Liver (tissue), 3 donors: ENCODE data around the gene PHF20.

ENCODE experiments used
- JUND ChIP-seq, 2 donors: IDR thresholded peaks; 2 replicates each; pipeline ENCODE4 v1.6.1; 2016; ENCODE audit warnings: antibody characterized with exemption in 2 of 2
- TF ChIP-seq, protein P1 (sequence below): fragments of 150-350 bp; IDR thresholded peaks from 2 replicates; pipeline ENCODE4 v1.5.1; 2017; ENCODE audit warnings: improper control_type of control experiment, low read depth, low read length; ENCODE audit not compliant: missing input control
- donor health status: healthy.
- donor health status: healthy.

DNA sequence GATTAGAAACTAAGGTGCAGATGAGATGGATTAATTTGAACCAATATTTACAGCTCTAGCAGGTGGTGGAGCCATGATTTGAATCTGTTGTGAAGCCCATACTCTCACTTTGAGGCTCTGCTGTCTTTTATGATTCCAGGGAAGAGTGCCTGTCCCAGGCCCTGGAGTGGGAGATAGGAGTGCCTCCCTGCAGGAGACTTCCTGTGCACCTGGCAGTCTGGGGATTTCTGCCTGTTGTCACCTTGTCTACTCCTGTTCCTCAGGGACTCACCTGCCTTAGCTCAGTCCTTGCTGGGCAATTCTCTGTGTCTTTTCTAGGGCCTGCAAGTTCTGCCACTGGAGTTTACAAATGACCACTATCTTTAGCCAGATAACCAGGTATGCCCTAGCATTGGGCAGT, 136.2 kb downstream of the PHF20 start:
- no peak for TF ChIP-seq JUND (IDR thresholded peaks at IDR 0.05)
- TF ChIP-seq, protein P1, sequence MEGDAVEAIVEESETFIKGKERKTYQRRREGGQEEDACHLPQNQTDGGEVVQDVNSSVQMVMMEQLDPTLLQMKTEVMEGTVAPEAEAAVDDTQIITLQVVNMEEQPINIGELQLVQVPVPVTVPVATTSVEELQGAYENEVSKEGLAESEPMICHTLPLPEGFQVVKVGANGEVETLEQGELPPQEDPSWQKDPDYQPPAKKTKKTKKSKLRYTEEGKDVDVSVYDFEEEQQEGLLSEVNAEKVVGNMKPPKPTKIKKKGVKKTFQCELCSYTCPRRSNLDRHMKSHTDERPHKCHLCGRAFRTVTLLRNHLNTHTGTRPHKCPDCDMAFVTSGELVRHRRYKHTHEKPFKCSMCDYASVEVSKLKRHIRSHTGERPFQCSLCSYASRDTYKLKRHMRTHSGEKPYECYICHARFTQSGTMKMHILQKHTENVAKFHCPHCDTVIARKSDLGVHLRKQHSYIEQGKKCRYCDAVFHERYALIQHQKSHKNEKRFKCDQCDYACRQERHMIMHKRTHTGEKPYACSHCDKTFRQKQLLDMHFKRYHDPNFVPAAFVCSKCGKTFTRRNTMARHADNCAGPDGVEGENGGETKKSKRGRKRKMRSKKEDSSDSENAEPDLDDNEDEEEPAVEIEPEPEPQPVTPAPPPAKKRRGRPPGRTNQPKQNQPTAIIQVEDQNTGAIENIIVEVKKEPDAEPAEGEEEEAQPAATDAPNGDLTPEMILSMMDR = no peak
